Measurements from ENCODE around the gene ZNF611. TPM values are rescaled to one million over a fixed set of nuclear protein-coding genes. Genes with fewer than 3 reads are reported as not detected.

The ZNF611 gene
- total RNA-seq, 1 experiment from 2014 or later = 8.6 TPM

GRCh38 chr19:52653161-52653560 lies 81.7 kb downstream of the ZNF611 start:
- in situ Hi-C loops (cut with HindIII; ENCODE audit: low pct_unique_long_range_greater_than_20kb, low sequenced_read_pairs) = no loop called here
- no peak for DNase-seq (ENCODE audit: low read depth)

Other genes starting within 250 kb of the ZNF611 start
- 7.0 and 8.1 TPM in 2 replicates for gene ZNF808, start 207.4 kb downstream of the ZNF611 start, total RNA-seq (2014; rRNA removed; shearing (Covaris generic); ENCODE audit: low replicate concordance)
- gene ZNF701, start 164.8 kb downstream of the ZNF611 start, total RNA-seq (2014; rRNA removed; shearing (Covaris generic); ENCODE audit: low replicate concordance) = 4.0 and 10.2 TPM in 2 replicates
- 11.9 and 19.2 TPM in 2 replicates for gene ZNF83, start 96.7 kb downstream of the ZNF611 start, total RNA-seq (2014; rRNA removed; shearing (Covaris generic); ENCODE audit: low replicate concordance)
- gene ZNF600, start 51.7 kb upstream of the ZNF611 start, total RNA-seq (2014; rRNA removed; shearing (Covaris generic); ENCODE audit: low replicate concordance) = 3.3 and 4.5 TPM in 2 replicates
- gene ZNF28, start 86.6 kb upstream of the ZNF611 start, total RNA-seq (2014; rRNA removed; shearing (Covaris generic); ENCODE audit: low replicate concordance) = 15.8 and 20.7 TPM in 2 replicates
- 30.9 and 36.6 TPM in 2 replicates for gene ZNF468, start 122.6 kb upstream of the ZNF611 start, total RNA-seq (2014; rRNA removed; shearing (Covaris generic); ENCODE audit: low replicate concordance)
- gene ZNF320, start 162.6 kb upstream of the ZNF611 start, total RNA-seq (2014; rRNA removed; shearing (Covaris generic); ENCODE audit: low replicate concordance) = 4.3 and 11.8 TPM in 2 replicates
- 2.8 and 4.3 TPM in 2 replicates for gene ZNF888, start 188.4 kb upstream of the ZNF611 start, total RNA-seq (2014; rRNA removed; shearing (Covaris generic); ENCODE audit: low replicate concordance)
- 10.0 and 15.9 TPM in 2 replicates for gene ZNF816, start 227.8 kb upstream of the ZNF611 start, total RNA-seq (2014; rRNA removed; shearing (Covaris generic); ENCODE audit: low replicate concordance)